SK-N-MC (cell line): ENCODE measurements around the gene IFFO2.

Experiments used
- EZH2 ChIP-seq: fragments of 200-600 bp; sonication (generic); IDR thresholded peaks from one replicate; pipeline ENCODE4 v1.6.1; 2017; ENCODE audit warnings: antibody characterized with exemption
- POLR2AphosphoS5 ChIP-seq: IDR thresholded peaks from 2 replicates; pipeline ENCODE4 v1.6.1; 2012; ENCODE audit warnings: mild to moderate bottlenecking, low read depth, low read length, borderline replicate concordance

- TF ChIP-seq EZH2 = no peak
- no peak for TF ChIP-seq POLR2AphosphoS5
Observed at GRCh38 chr1:18978706-18979105, 22.2 kb upstream of the IFFO2 start.
